AG09309 (cell line): ENCODE data around the gene OR2B2.
"Not testable (repeated sequence)": the region's sequence is repeated elsewhere in the genome, so short reads cannot be mapped to it uniquely, and the experiment has no call there.

ENCODE experiments used
- DNase-seq: peaks from one replicate; pipeline ENCODE4 v3.0.0-alpha.2; 2010; ENCODE audit warnings: low read depth
- H3K4me3 ChIP-seq: 2 replicates; pipeline ENCODE4 v1.5.1; 2011; ENCODE audit warnings: mild to moderate bottlenecking, low read depth, low read length, moderate library complexity; ENCODE audit not compliant: control insufficient read depth
- TF ChIP-seq, protein P1 (sequence below): IDR thresholded peaks from 2 replicates; pipeline ENCODE4 v1.5.1; 2011; ENCODE audit warnings: mild to moderate bottlenecking, low read depth, low read length, inconsistent platforms; ENCODE audit not compliant: insufficient read depth, control insufficient read depth; ENCODE audit errors: missing control alignments

The OR2B2 gene

DNA sequence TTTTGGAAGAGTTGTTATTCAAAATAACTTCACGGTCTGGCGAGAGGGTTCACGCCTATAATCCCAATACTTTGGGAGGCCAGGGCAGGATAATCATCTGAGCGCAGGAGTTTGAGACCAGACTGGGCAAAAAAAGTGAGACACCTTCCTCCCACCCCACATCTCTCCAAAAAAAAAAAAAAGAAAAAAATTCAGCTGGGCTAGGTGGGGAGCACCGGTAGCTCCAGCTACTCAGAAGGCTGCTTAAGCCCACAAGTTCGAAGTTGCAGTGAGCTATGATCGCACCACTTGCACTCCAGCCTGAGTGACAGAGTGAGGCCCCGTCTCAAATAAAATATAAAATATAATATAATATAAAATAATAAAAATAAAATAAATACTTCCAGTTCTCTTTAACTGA, 10.4 kb downstream of the OR2B2 start:
- no peak for DNase-seq
- no peak overlapping the region for H3K4me3 ChIP-seq
- TF ChIP-seq, protein P1, sequence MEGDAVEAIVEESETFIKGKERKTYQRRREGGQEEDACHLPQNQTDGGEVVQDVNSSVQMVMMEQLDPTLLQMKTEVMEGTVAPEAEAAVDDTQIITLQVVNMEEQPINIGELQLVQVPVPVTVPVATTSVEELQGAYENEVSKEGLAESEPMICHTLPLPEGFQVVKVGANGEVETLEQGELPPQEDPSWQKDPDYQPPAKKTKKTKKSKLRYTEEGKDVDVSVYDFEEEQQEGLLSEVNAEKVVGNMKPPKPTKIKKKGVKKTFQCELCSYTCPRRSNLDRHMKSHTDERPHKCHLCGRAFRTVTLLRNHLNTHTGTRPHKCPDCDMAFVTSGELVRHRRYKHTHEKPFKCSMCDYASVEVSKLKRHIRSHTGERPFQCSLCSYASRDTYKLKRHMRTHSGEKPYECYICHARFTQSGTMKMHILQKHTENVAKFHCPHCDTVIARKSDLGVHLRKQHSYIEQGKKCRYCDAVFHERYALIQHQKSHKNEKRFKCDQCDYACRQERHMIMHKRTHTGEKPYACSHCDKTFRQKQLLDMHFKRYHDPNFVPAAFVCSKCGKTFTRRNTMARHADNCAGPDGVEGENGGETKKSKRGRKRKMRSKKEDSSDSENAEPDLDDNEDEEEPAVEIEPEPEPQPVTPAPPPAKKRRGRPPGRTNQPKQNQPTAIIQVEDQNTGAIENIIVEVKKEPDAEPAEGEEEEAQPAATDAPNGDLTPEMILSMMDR, result no peak

DNA sequence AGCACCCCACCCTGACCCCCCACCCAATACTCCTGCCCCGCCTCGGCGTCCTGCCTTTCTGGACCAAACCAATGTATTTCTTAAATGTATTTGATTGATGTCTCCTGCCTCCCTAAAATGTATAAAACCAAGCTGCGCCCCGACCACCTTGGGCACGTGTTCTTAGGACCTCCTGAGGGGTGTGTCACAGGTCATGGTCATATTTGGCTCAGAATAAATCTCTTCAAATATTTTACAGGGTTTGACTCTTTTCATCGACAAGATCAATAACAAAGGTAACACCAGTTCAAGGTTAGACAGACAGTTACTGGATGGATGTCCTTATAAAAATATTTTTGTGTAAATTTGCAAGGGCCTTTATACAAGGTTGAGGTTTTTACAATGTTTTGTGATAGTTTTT, 12.0 kb downstream of the OR2B2 start:
- not testable (repeated sequence) for DNase-seq, H3K4me3 ChIP-seq

- DNase-seq, result no peak
- TF ChIP-seq, protein P1, result no peak
- H3K4me3 ChIP-seq, result no peak overlapping the region
Observed at GRCh38 chr6:27899543-27899942, 12.7 kb downstream of the OR2B2 start.

GRCh38 chr6:27897580-27898206, 14.5 kb downstream of the OR2B2 start:
- no peak for DNase-seq
- no peak overlapping the region for H3K4me3 ChIP-seq
- TF ChIP-seq, protein P1, result no peak

DNA sequence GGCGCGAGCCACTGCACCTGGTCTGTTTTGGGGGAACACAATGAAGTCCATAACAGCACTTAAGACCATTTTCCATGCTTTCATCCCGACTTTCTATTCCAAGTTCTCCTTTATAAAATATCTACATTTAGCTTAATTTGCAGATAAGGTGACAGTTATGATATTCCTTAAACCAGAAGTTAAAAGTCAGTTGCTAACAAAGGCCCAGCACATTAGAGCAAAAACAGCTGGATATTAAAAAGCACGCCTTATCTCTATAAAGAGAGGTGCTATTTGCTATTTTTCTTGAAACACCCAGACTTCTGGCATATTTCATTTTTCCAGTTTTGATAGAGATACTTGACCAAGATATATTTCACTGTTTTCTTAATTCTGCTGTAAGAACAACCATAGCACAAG, 15.8 kb downstream of the OR2B2 start:
- no peak overlapping the region for H3K4me3 ChIP-seq
- no peak for DNase-seq
- TF ChIP-seq, protein P1, result no peak

DNA sequence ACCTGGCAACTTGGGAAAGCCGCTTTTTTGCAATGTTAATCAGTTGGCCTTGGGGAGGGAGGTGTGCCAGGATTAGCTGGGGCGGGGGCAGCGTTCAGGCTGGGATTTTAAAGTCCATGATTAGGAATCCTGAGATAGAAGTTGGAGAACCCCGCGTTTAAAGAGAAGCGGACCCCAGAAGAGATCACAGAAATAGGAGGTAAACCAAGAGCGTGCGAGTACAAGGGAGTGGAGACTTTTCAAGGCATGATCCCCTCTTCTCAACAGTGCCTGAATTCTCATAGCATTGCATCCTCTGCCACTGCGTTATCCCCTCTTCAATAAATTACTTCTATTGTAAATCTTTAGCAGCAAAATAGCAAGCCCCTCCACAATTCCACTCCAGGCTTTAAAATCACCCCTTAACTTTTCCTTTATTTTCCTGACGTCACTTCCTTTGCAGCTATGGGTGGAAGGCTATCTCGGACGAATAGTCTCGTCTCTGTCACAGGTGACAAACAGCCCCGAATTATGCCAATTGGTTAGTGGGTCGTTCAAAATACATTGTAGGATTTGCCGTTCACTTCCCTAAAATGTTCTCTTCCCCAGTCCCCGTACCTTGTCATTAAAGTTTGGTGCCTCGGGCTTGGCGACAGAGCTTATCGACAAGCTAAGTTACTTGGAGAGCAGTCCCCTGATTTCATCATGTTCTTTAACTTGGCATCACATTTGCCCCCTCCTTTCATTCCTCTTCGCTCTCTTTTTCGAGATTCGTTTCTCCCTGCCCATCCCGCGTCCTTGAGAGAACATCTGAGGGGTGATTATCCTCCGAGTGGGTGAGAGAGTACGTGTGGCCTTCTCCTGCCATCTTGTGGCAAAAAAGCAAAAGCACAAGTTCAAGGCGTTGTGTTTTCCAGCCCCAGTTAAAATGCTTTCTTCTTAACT, 17.1 kb downstream of the OR2B2 start:
- DNase-seq, result peak; percentile 58
- TF ChIP-seq, protein P1, result peak; percentile 85
- peak overlapping the region; percentile 44 for H3K4me3 ChIP-seq

GRCh38 chr6:27893836-27894807, 18.1 kb downstream of the OR2B2 start:
- H3K4me3 ChIP-seq, result peak overlapping the region; percentile 44
- DNase-seq, result peak; percentile 86

More at GRCh38 chr6:27893836-27894807, 18.1 kb downstream of the OR2B2 start:
- TF ChIP-seq, protein P1, result no peak
